ENCODE measurements around the gene INSYN2A. TPM values are rescaled to one million over a fixed set of nuclear protein-coding genes. Genes with fewer than 3 reads are reported as not detected.

The INSYN2A gene
- total RNA-seq, 1 donor from 2014 or later = not detected

DNA sequence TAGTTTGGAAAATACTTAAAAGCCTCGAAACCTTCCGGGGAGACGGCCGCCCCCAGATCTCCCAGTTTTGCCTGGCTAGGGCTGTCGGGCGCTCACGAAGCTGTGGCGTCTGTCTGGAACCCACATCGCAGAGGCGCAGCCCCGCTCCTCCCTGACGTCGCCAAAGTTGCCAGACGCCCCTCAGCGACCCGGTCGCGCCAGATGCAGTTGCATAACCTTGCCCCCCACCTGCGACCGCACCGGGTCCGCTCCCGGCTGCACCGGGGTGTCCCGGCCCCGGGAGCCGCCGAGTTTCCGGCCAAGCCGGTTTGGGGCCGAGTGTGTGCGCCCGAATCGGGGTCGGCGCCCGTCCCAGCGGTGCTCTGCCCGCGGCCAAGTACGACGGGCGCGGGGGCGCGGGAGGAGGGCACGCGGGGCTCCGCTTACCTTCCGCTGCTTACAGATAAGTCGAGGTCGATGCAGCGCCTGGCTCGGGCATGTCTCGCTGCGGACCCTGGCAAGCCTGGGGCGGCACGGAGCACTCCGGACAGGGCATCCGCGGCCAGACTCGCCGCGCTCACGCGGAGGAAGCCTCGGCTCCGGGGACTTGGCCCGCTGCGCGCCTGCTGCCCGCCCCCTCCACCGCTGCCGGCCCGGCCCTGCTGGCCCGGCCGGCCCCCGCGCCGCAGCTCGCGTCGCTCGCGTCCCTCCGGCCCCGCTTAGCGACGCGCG, 665 bp downstream of the INSYN2A start:
- DNase-seq (ENCODE audit: low read depth, low spot score) = no peak

DNA sequence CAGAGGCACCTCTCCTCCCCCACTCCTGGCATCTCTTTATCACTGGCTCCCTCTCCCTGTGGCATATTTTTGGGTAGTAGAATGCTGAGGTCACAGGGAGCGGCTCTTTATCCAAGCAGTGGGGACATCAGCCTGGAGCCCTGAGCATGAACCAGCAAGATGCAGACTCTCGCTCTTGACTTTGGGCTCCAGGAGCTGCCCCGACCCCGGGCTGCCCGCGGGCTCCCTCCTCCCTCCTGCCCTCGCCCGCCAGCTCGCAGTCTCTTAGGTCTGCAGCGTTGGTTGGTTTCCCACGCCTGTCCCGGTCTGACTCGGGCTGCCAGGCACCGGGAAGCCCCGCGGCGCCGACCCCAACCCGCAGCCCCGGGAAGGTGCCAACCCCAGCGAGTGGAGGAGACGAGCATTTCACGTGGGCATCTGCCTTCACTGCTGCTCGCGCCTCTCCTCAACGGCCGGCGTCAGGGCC, 1.3 kb downstream of the INSYN2A start:
- no peak for DNase-seq (ENCODE audit: low read depth, low spot score)

DNA sequence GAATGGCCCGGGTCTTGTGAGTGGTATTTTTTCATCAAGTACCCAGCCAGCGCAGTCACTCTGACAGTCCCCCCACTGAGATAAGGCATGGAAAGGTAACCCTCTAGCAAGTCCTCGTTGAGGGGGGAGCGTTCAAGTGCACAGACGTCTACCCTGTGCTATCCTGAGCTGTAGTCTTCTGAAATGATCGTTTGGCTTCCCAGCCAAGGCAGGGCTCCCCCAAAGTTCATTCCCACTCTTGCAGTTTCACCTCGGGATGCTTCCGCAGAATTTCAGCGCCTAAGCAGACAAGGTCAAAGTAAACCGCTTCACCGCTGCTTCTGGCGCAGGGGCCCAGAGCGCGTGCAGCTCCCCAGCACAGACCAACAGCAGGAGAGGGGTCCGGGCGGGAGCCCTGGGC, 1.8 kb downstream of the INSYN2A start:
- DNase-seq (ENCODE audit: low read depth, low spot score) = no peak

- no peak for DNase-seq (ENCODE audit: low read depth, low spot score)
Observed at GRCh38 chr10:127194111-127194510, 2.3 kb downstream of the INSYN2A start.

GRCh38 chr10:127193125-127193524, 3.3 kb downstream of the INSYN2A start:
- DNase-seq (ENCODE audit: low read depth, low spot score) = no peak

GRCh38 chr10:127190427-127190826, 6.0 kb downstream of the INSYN2A start:
- DNase-seq (ENCODE audit: low read depth, low spot score) = no peak

DNA sequence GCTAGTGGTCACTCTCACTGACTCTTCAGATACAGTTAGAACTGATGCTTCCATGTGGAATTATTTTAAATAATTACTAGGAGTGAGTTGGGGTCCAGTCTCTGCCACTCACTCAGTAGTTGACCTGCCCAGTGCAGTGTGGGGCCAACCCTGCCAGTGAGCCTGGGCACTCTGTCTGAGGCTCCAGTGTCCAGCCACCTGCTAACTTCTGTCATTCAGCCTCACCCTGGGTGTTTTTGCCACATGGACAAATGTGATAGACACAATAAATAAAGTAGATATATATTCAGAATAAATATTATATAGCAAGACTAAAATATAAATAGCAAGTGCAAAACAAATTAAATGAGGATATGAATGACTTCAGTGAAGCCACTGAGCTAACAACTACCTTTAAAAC, 7.2 kb downstream of the INSYN2A start:
- DNase-seq (ENCODE audit: low read depth, low spot score) = no peak

- DNase-seq (ENCODE audit: low read depth, low spot score) = no peak
Observed at GRCh38 chr10:127186813-127187212, 9.6 kb downstream of the INSYN2A start.

DNA sequence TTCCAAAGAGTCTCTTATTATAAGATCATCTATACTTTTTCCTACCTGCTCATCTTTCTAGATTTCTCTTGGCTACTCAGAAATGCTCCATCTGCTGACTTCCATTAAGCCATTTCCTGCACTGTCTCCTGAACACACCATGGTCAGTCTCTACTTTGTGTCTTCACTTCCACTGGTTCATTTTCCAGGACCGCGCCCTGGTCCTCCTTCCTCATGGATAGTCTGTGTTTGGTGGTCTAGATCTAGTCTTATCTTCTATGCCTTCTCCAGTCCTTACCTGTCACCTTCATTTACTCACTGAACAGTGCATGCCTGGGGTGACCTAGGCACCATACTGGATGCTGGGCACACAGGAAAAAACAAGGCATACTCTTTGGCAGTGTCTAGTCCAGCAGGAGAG, 11.8 kb downstream of the INSYN2A start:
- no peak for DNase-seq (ENCODE audit: low read depth, low spot score)

- no peak for DNase-seq (ENCODE audit: low read depth, low spot score)
Observed at GRCh38 chr10:127182161-127182560, 14.2 kb downstream of the INSYN2A start.

GRCh38 chr10:127179612-127180250, 16.7 kb downstream of the INSYN2A start:
- DNase-seq (ENCODE audit: low read depth, low spot score) = no peak

GRCh38 chr10:127176649-127177048, 19.7 kb downstream of the INSYN2A start:
- DNase-seq (ENCODE audit: low read depth, low spot score) = no peak

DNA sequence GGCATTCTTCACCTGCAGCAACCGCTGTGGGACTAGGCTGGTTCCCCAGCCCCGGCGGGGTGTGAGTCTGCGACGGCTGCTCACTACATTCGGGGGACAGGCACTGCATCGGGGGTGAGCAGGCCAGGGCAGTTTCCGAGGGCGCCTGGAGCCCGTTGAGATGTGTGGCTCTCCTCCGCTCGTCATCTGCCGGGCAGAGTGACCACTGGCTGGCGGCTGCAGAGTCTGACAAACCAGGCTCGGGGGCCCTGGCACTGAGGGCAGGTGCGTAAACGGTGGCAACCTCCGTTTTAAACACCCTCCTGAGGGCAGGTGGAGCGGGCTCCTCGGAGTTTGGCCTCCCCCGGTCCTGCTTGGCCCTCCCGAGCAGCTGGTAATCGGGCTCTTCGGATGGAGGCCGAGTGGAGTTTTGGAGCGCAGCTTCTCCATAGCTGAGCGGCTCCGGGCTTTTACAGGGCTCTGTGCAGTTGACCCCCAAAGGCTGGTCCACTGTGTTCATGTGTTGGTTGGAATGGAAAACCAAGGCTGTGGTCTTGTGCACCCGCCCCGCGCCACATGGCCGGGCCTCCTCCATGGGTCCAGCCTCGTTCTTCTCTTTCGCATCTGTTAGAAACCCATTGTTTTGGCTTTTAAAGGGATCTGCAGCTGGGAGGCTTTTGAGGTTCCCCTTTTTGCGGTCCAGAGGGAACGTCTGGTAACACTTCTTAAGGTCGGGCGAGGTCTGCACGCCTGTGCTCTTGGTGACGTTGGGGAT, 20.9 kb downstream of the INSYN2A start:
- no peak for DNase-seq (ENCODE audit: low read depth, low spot score)

- no peak for DNase-seq (ENCODE audit: low read depth, low spot score)
Observed at GRCh38 chr10:127174866-127175265, 21.5 kb downstream of the INSYN2A start.

DNA sequence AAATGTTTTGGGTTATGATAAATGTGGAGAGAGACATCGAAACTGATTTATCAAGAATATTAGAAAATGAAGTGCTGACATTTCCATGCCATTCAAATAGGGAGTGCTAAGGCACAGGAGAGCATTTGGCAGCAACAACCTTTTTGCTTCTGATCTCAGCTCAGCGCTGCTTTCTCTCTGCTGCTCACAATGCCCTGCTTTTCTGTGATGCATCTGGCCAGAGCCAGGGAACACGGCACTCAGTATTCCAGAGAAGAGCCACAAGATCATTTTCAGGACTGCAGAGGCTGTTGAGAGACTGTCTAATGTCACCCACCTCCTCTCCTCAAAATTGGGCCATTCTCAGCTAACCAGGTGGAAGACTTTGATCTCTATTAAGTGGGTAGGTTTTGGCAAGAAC, 28.1 kb downstream of the INSYN2A start:
- no peak for DNase-seq (ENCODE audit: low read depth, low spot score)

- no peak for DNase-seq (ENCODE audit: low read depth, low spot score)
Observed at GRCh38 chr10:127162841-127163240, 33.5 kb downstream of the INSYN2A start.

DNA sequence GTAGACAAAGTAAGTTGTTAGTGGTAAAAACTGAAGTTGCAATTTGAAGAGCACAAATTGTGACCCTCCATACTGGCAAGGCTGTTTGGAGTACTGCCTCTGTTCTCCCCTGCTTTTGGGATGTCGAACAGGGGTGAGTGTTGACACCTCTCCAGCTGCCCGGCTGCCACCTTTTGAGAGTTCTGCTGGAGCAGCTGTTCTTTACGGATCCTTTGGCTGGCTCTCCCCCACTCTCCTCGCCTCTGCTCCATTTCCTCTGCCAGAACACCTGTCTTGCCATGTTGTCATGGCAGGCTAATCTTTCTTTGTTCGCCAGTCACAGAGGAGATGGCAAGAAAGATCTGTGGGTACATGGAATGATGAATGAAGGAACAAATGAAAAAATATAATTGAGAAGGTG, 34.9 kb downstream of the INSYN2A start:
- DNase-seq (ENCODE audit: low read depth, low spot score) = no peak

- DNase-seq (ENCODE audit: low read depth, low spot score) = no peak
Observed at GRCh38 chr10:127159648-127160245, 36.6 kb downstream of the INSYN2A start.

- DNase-seq (ENCODE audit: low read depth, low spot score) = no peak
Observed at GRCh38 chr10:127158662-127159061, 37.7 kb downstream of the INSYN2A start.

GRCh38 chr10:127157506-127158200, 38.7 kb downstream of the INSYN2A start:
- no peak for DNase-seq (ENCODE audit: low read depth, low spot score)

- no peak for DNase-seq (ENCODE audit: low read depth, low spot score)
Observed at GRCh38 chr10:127157089-127157488, 39.3 kb downstream of the INSYN2A start.
